Astrocyte (in vitro differentiated cells and primary cell): ENCODE data around the gene TXLNG. TPM values are rescaled to one million over a fixed set of nuclear protein-coding genes. Genes with fewer than 3 reads are reported as not detected.

Source experiments
- DNase-seq: peaks from one replicate; pipeline ENCODE4 v3.0.0-alpha.2; 2010; ENCODE audit warnings: low read depth
- FAIRE-seq: peaks from 2 replicates; lab custom pipeline; 2011; peaks lifted over from hg19 to GRCh38; lab: Jason Lieb, UNC
- H2AFZ ChIP-seq: 2 replicates; pipeline ENCODE4 v1.6.0; 2012; ENCODE audit warnings: low read depth, low read length, inconsistent platforms
- H3K27ac ChIP-seq: 2 replicates; pipeline ENCODE4 v1.5.1; 2011; ENCODE audit warnings: low read depth, low read length, inconsistent platforms
- H3K27me3 ChIP-seq: 2 replicates; pipeline ENCODE4 v1.6.0; 2011; ENCODE audit warnings: low read length, inconsistent platforms; ENCODE audit not compliant: insufficient read depth
- H3K36me3 ChIP-seq: 2 replicates; pipeline ENCODE4 v1.5.1; 2011; ENCODE audit warnings: low read length, inconsistent platforms; ENCODE audit not compliant: insufficient read depth
- H3K4me1 ChIP-seq: 2 replicates; pipeline ENCODE4 v1.5.1; 2011; ENCODE audit warnings: low read length, inconsistent platforms; ENCODE audit not compliant: insufficient read depth
- H3K4me2 ChIP-seq: 2 replicates; pipeline ENCODE4 v1.6.0; 2012; ENCODE audit warnings: low read length, inconsistent platforms
- H3K4me3 ChIP-seq: 2 replicates; pipeline ENCODE4 v1.5.1; 2011; ENCODE audit warnings: low read depth, mild to moderate bottlenecking, low read length, inconsistent platforms; ENCODE audit not compliant: insufficient read depth
- H3K79me2 ChIP-seq: 2 replicates; pipeline ENCODE4 v1.6.0; 2012; ENCODE audit warnings: mild to moderate bottlenecking, low read length, inconsistent platforms; ENCODE audit not compliant: insufficient read depth
- H3K9ac ChIP-seq: 2 replicates; pipeline ENCODE4 v1.6.0; 2012; ENCODE audit warnings: mild to moderate bottlenecking, low read length, inconsistent platforms
- H3K9me3 ChIP-seq: 2 replicates; pipeline ENCODE4 v1.5.1; 2012; ENCODE audit warnings: low read depth, mild to moderate bottlenecking, low read length, inconsistent platforms; ENCODE audit not compliant: insufficient read depth
- H4K20me1 ChIP-seq: 2 replicates; pipeline ENCODE4 v1.6.0; 2012; ENCODE audit warnings: low read length, inconsistent platforms; ENCODE audit not compliant: insufficient read depth
- H3K27ac Mint-ChIP-seq: one replicate; pipeline ENCODE4 v1.8.0; 2021; ENCODE audit warnings: mild to moderate bottlenecking, mixed read lengths; ENCODE audit not compliant: unreplicated experiment
- H3K27me3 Mint-ChIP-seq: one replicate; pipeline ENCODE4 v1.8.0; 2021; ENCODE audit warnings: low read depth, mixed read lengths; ENCODE audit not compliant: unreplicated experiment
- H3K36me3 Mint-ChIP-seq: one replicate; pipeline ENCODE4 v1.8.0; 2021; ENCODE audit warnings: low read depth, mixed read lengths; ENCODE audit not compliant: unreplicated experiment
- H3K4me1 Mint-ChIP-seq: one replicate; pipeline ENCODE4 v1.8.0; 2021; ENCODE audit warnings: low read depth, mixed read lengths; ENCODE audit not compliant: unreplicated experiment
- H3K4me3 Mint-ChIP-seq: one replicate; pipeline ENCODE4 v1.8.0; 2021; ENCODE audit warnings: mild to moderate bottlenecking, moderate library complexity, mixed read lengths; ENCODE audit not compliant: unreplicated experiment
- H3K9me3 Mint-ChIP-seq: one replicate; pipeline ENCODE4 v1.8.0; 2021; ENCODE audit warnings: mild to moderate bottlenecking, mixed read lengths; ENCODE audit not compliant: unreplicated experiment
- EZH2 ChIP-seq: IDR thresholded peaks from 2 replicates; pipeline ENCODE4 v1.6.1; 2012; ENCODE audit warnings: mild to moderate bottlenecking, low read length, inconsistent platforms; ENCODE audit not compliant: insufficient read depth
- total RNA-seq: library from RNA; stranded (reverse); gene quantifications from 2 replicates; pipeline ENCODE4 v1.2.1, GENCODE V29; 2021
- TF ChIP-seq, protein P1 (sequence below): IDR thresholded peaks from 2 replicates; pipeline ENCODE4 v1.5.1; 2011; ENCODE audit warnings: low read depth, mild to moderate bottlenecking, inconsistent platforms, low read length, moderate library complexity; ENCODE audit not compliant: insufficient read depth

TXLNG gene
- total RNA-seq, 1 donor from 2014 or later, result 9.8 TPM

DNA sequence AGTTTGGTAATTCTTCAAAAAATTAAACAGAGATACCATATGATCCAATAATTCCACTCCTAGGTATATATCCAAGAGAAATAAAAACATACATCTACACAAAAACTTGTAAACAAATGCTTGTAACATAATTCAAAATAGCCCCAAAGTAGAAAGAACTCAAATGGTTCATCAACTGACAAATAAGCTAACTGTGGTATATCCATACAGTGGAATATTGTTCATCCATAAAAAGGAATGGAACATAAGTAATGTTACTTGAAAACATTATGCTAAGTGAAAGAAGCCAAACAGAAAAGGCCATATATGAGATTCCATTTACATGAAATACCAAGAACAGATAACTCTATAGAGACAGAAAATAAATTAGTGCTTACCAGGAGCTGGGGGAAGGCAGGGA lies 70.5 kb downstream of the TXLNG start:
- Histone ChIP-seq H3K4me2 (no peak overlapping the region), H4K20me1 (peaks cover 2% of the 10 kb centered on the region), H3K9me3 (no peaks in the 10 kb centered on the region), H3K79me2 (peaks cover 63% of the 10 kb centered on the region), H3K4me3 (no peak overlapping the region), H2AFZ (no peak overlapping the region), H3K27me3 (no peaks in the 10 kb centered on the region), H3K9ac (no peak overlapping the region), H3K36me3 (peaks cover 35% of the 10 kb centered on the region), H3K4me1 (peaks cover 10% of the 10 kb centered on the region), H3K27ac (no peak overlapping the region)
- H3K4me1 Mint-ChIP-seq, result no peaks in the 10 kb centered on the region
- H3K4me3 Mint-ChIP-seq, result no peak overlapping the region
- H3K36me3 Mint-ChIP-seq, result peaks cover 5% of the 10 kb centered on the region
- DNase-seq (no peak), FAIRE-seq (peak; percentile 98)
- TF ChIP-seq, protein P1, sequence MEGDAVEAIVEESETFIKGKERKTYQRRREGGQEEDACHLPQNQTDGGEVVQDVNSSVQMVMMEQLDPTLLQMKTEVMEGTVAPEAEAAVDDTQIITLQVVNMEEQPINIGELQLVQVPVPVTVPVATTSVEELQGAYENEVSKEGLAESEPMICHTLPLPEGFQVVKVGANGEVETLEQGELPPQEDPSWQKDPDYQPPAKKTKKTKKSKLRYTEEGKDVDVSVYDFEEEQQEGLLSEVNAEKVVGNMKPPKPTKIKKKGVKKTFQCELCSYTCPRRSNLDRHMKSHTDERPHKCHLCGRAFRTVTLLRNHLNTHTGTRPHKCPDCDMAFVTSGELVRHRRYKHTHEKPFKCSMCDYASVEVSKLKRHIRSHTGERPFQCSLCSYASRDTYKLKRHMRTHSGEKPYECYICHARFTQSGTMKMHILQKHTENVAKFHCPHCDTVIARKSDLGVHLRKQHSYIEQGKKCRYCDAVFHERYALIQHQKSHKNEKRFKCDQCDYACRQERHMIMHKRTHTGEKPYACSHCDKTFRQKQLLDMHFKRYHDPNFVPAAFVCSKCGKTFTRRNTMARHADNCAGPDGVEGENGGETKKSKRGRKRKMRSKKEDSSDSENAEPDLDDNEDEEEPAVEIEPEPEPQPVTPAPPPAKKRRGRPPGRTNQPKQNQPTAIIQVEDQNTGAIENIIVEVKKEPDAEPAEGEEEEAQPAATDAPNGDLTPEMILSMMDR, result no peak
- no peak for TF ChIP-seq EZH2
- peaks cover 5% of the 10 kb centered on the region for H3K9me3 Mint-ChIP-seq
- no peaks in the 10 kb centered on the region for H3K27me3 Mint-ChIP-seq
- no peak overlapping the region for H3K27ac Mint-ChIP-seq

DNA sequence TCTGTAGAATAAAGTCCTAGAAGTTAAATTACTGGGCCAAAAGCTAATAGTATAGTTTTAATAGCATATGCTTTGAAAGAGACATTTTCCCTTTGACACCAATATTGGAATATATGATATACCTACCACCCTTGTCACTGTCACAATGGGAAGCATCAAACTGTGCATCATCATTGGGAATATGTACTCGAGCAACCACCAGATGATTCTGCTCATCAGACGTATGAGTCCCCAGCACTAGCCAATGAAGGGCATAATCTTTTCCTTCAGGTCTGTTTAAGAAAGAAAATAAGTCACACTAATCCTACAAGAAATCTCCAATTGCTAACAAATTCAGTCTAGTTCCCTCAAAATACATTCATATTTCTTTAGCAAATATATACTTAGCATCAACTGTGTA lies 76.6 kb downstream of the TXLNG start:
- Histone ChIP-seq H3K9me3 (no peaks in the 10 kb centered on the region), H3K9ac (no peak overlapping the region), H3K27ac (no peak overlapping the region), H3K4me3 (no peak overlapping the region), H3K4me1 (no peaks in the 10 kb centered on the region), H3K4me2 (no peak overlapping the region), H2AFZ (no peak overlapping the region), H4K20me1 (peaks cover 24% of the 10 kb centered on the region), H3K36me3 (peaks cover 15% of the 10 kb centered on the region), H3K27me3 (no peaks in the 10 kb centered on the region), H3K79me2 (peaks cover 90% of the 10 kb centered on the region)
- Mint-ChIP-seq H3K27ac (no peak overlapping the region), H3K4me1 (no peaks in the 10 kb centered on the region), H3K27me3 (no peaks in the 10 kb centered on the region), H3K4me3 (no peak overlapping the region), H3K9me3 (no peaks in the 10 kb centered on the region), H3K36me3 (no peaks in the 10 kb centered on the region)
- peak; percentile 69 for FAIRE-seq
- TF ChIP-seq, protein P1, result no peak
- no peak for TF ChIP-seq EZH2
- no peak for DNase-seq

DNA sequence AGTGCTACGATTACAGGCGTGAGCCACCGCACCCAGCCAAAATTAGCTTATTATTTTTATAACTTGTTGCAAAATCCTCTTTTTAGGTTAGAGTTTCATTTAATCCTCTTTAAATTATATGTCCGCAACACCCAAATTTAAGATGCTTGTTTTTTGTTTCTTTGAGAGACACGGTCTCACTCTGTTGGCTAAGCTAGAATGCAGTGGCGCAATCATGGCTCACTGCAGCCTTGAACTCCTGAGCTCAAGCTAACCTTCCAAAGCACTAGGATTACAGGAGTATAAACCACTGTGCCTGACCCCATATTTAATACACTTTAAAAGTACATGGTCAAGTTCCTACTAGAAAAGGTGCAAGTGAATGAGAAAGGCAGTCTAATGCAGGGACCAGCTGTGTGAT lies 81.7 kb downstream of the TXLNG start:
- peaks cover 3% of the 10 kb centered on the region for H3K4me1 Mint-ChIP-seq
- no peak for FAIRE-seq

More for the DNA sequence above, 81.7 kb downstream of the TXLNG start:
- Histone ChIP-seq H3K4me1 (peaks cover 8% of the 10 kb centered on the region), H2AFZ (no peak overlapping the region), H4K20me1 (peaks cover 32% of the 10 kb centered on the region), H3K36me3 (peaks cover under 1% of the 10 kb centered on the region), H3K9ac (peak overlapping the region; percentile 94), H3K27me3 (no peaks in the 10 kb centered on the region), H3K79me2 (peaks cover 62% of the 10 kb centered on the region), H3K4me2 (peak overlapping the region; percentile 93), H3K9me3 (no peaks in the 10 kb centered on the region), H3K27ac (no peak overlapping the region), H3K4me3 (no peak overlapping the region)
- Mint-ChIP-seq H3K36me3 (no peaks in the 10 kb centered on the region), H3K27me3 (no peaks in the 10 kb centered on the region), H3K27ac (no peak overlapping the region), H3K9me3 (no peaks in the 10 kb centered on the region), H3K4me3 (peak overlapping the region; percentile 94)
- no peak for DNase-seq
- TF ChIP-seq, protein P1, result no peak
- no peak for TF ChIP-seq EZH2
